ENCODE results near the gene CROCC2. TPM values are rescaled to one million over a fixed set of nuclear protein-coding genes. Genes with fewer than 3 reads are reported as not detected.
A peak's percentile ranks its signal among the peaks of the same experiment; 100 is the strongest.

CROCC2 gene
- total and polyA plus RNA-seq, 2 donors (not counting 1 experiment from before 2014, with no cell fraction given): not detected

DNA sequence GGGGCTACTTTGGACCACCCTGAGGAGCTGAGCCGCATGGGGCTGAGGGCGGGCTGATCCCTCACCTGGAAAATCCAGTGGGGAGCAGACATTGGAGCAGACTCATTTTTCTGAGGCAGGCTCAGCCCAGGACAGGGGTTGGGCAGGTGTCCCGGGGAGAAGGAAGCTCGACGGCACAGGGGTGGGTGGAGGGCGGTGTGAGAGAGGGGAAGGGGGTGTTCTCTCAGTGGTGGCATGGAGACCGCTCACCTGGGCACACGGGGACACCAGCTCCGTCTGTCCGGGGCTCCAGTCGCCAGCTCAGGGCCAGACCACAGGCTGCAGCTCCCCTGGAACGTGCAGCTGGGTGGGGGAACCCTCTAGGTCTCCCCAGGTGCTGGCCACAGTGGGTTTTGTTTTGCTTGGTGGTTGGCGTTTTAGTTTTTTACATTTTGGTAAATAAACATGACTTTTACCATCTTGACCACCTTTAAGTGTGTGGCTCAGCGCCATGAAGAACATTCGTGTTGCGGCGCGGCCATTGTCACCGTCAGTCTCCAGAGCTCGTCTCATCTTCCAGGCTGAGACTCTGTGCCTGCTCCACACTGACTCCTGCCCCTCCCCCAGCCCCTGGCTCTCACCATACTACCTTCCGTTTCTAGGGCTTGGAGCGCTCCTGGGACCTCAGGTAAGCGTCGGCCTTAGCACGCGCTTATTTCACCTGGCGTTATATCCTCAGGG lies 5.8 kb upstream of the CROCC2 start:
- H3K9me3 ChIP-seq (ENCODE audit: control extremely low read depth in 1 of 3, control insufficient read depth in 2 of 3, insufficient read depth in 1 of 3, low read length in 2 of 3): no peaks in the 10 kb centered on the region
- no peaks in the 10 kb centered on the region for H3K4me1 ChIP-seq (ENCODE audit: control insufficient read depth in 2 of 2, insufficient read depth in 2 of 2, low read length in 2 of 2)
- TF ChIP-seq CTCF (IDR thresholded peaks at IDR 0.05) (no peak), EZH2 (IDR thresholded peaks at IDR 0.05; ENCODE audit: borderline replicate concordance, insufficient read depth, low read depth, low read length, poor library complexity, severe bottlenecking) (no peak)
- intact Hi-C loops (cut with micrococcal nuclease): no loop called here
- H3K79me2 ChIP-seq (ENCODE audit: control insufficient read depth, insufficient read depth, low read length): no peaks in the 10 kb centered on the region
- H3K9me3 Mint-ChIP-seq (ENCODE audit: insufficient read depth): no peaks in the 10 kb centered on the region
- WGBS (ENCODE audit: insufficient coverage): 93% methylated on average over 25 of the region's 27 CpGs
- H3K4me3 ChIP-seq (ENCODE audit: control extremely low read depth in 1 of 5, extremely low read depth in 1 of 5, insufficient read depth in 1 of 5, low read depth in 2 of 5, low read length in 4 of 5): no peak overlapping the region
- H3K27ac ChIP-seq (ENCODE audit: low read length in 2 of 2): no peak overlapping the region
- H4K20me1 ChIP-seq (ENCODE audit: control insufficient read depth, insufficient read depth, low read length, poor library complexity, severe bottlenecking): no peaks in the 10 kb centered on the region
- H3K27me3 ChIP-seq (replicated peaks in 1 of 4; ENCODE audit: control extremely low read depth in 1 of 4, control insufficient read depth in 3 of 4, insufficient read depth in 4 of 4, low read length in 3 of 4): no peaks in the 10 kb centered on the region
- ChIA-PET POLR2A (no interaction called here), CTCF (no interaction called here)
- H3K36me3 ChIP-seq (replicated peaks in 1 of 2; ENCODE audit: control extremely low read depth in 1 of 2, control insufficient read depth in 1 of 2, extremely low read depth in 1 of 2, insufficient read depth in 2 of 2, low read length in 1 of 2): no peaks in the 10 kb centered on the region
- DNase-seq (no peak), ATAC-seq (ENCODE audit: low read depth) (no peak)
- H3K4me2 ChIP-seq (replicated peaks; ENCODE audit: low read depth, low read length, poor library complexity, severe bottlenecking): no peak overlapping the region
- no peak overlapping the region for H2AFZ ChIP-seq (ENCODE audit: insufficient read depth, low read depth, low read length, poor library complexity, severe bottlenecking)
- no peak overlapping the region for H3K9ac ChIP-seq (ENCODE audit: low read length)
- H3K27me3 Mint-ChIP-seq: peaks cover 3% of the 10 kb centered on the region
- no peaks in the 10 kb centered on the region for H3K4me1 Mint-ChIP-seq
- no peak overlapping the region for H3K4me3 Mint-ChIP-seq
- peak overlapping the region; percentile 15 for H3K27ac Mint-ChIP-seq

DNA sequence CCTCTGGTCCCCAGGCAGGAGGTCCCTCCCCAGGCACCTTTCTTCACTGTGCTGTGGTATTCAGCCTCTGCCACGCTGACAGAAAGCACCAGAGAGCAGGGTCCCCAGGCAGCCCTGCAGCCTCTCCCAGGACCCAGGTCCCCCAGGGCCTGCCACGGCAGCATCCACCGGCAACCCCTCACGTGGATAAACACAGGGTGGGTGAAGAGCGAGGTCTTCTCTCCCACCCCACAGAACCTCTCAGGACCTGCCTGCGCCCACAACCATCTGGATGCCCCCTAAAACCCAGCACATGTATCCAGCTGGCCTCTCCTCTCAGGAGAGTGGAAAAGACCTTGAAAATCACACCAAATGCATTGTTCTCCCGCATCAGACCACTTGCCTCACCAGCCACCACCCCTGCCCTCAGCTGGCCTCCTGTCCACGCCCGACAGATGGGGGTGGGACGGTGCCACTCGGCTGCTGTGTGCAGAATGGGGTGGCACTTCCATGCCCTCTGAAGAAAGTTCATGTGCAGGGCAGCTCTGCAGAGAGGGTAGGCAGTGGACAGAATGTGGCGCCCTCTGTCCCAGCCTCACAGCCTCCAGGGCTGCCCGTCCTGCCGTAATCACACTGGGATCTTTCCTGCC lies 4.0 kb upstream of the CROCC2 start:
- Histone ChIP-seq H2AFZ (ENCODE audit: insufficient read depth, low read depth, low read length, poor library complexity, severe bottlenecking) (no peak overlapping the region), H3K27me3 (replicated peaks in 1 of 4; ENCODE audit: control extremely low read depth in 1 of 4, control insufficient read depth in 3 of 4, insufficient read depth in 4 of 4, low read length in 3 of 4) (peaks cover 0 to 5% (median 0%) of the 10 kb centered on the region in 4 experiments), H3K9me3 (ENCODE audit: control extremely low read depth in 1 of 3, control insufficient read depth in 2 of 3, insufficient read depth in 1 of 3, low read length in 2 of 3) (no peaks in the 10 kb centered on the region), H3K27ac (ENCODE audit: low read length in 2 of 2) (no peak overlapping the region), H3K4me2 (replicated peaks; ENCODE audit: low read depth, low read length, poor library complexity, severe bottlenecking) (no peak overlapping the region), H3K79me2 (ENCODE audit: control insufficient read depth, insufficient read depth, low read length) (no peaks in the 10 kb centered on the region), H3K36me3 (replicated peaks in 1 of 2; ENCODE audit: control extremely low read depth in 1 of 2, control insufficient read depth in 1 of 2, extremely low read depth in 1 of 2, insufficient read depth in 2 of 2, low read length in 1 of 2) (no peaks in the 10 kb centered on the region), H3K4me3 (ENCODE audit: control extremely low read depth in 1 of 5, extremely low read depth in 1 of 5, insufficient read depth in 1 of 5, low read depth in 2 of 5, low read length in 4 of 5) (no peak overlapping the region), H4K20me1 (ENCODE audit: control insufficient read depth, insufficient read depth, low read length, poor library complexity, severe bottlenecking) (no peaks in the 10 kb centered on the region), H3K9ac (ENCODE audit: low read length) (no peak overlapping the region), H3K4me1 (ENCODE audit: control insufficient read depth in 2 of 2, insufficient read depth in 2 of 2, low read length in 2 of 2) (no peaks in the 10 kb centered on the region)
- no peak overlapping the region for H3K4me3 Mint-ChIP-seq
- ChIA-PET CTCF (no interaction called here), POLR2A (no interaction called here)
- DNase-seq: no peak
- H3K27ac Mint-ChIP-seq: peak overlapping the region; percentile 20
- intact Hi-C loops (cut with micrococcal nuclease): no loop called here
- ATAC-seq (ENCODE audit: low read depth): no peak
- no peaks in the 10 kb centered on the region for H3K9me3 Mint-ChIP-seq (ENCODE audit: insufficient read depth)
- 95% methylated on average over 14 of the region's 14 CpGs for WGBS (ENCODE audit: insufficient coverage)
- TF ChIP-seq EZH2 (IDR thresholded peaks at IDR 0.05; ENCODE audit: borderline replicate concordance, insufficient read depth, low read depth, low read length, poor library complexity, severe bottlenecking): no peak
- no peak for TF ChIP-seq CTCF (IDR thresholded peaks at IDR 0.05)
- H3K4me1 Mint-ChIP-seq: no peaks in the 10 kb centered on the region
- peaks cover 3% of the 10 kb centered on the region for H3K27me3 Mint-ChIP-seq

All from B cell (primary cell).